IMR-90 (cell line): Measurements from ENCODE around the gene ASB12. TPM values are rescaled to one million over a fixed set of nuclear protein-coding genes. Genes with fewer than 3 reads are reported as not detected.

Experiments
- microRNA-seq, 2 experiments: library from miRNA; stranded (forward) in 1 of 2; unstranded in 1 of 2; fragments of 10-50 nt in 1 of 2; fragments of <30 nt in 1 of 2; gene quantifications in 1 of 2; microRNA quantifications in 1 of 2; one replicate each; pipeline versions ENCODE3 to v1.1.0; 2013 to 2020; ENCODE audit not compliant: insufficient read depth in 1 of 2, insufficient read length in 1 of 2, unreplicated experiment in 1 of 2
- polyA plus RNA-seq, 3 experiments: library from polyadenylated mRNA; depleted of rRNA; stranded (reverse); fragments of >200 nt; gene quantifications; 2 replicates each; pipeline ENCODE4 v1.2.3, GENCODE V29; 2012; ENCODE audit warnings: low replicate concordance in 1 of 3
- small RNA-seq, 5 experiments: library from RNA; depleted of rRNA; stranded (forward); fragments of <200 nt; gene quantifications; one replicate each; pipeline ENCODE3, GENCODE V24; 2012
- total RNA-seq: library from RNA; depleted of rRNA; stranded (reverse); fragments of >200 nt; gene quantifications from 2 replicates; pipeline ENCODE4 v1.2.3, GENCODE V29; 2012; rRNA removed

Gene ASB12
- total and polyA plus RNA-seq, 2 of the 4 experiments (the other 2 are of a cell fraction), result not detected

Small RNA genes within 50 kb of the gene (microRNA-seq; reads per million reads assigned to microRNA genes)
- not detected for gene RN7SL799P (ENCODE audit: insufficient read depth, insufficient read length)

Small RNA genes within 50 kb of the gene (small RNA-seq; reads per million reads assigned to genes)
- gene RN7SL799P, result 0 reads per million in 5 experiments

Other genes with a start within 250 kb of the ASB12 start
- gene AMER1, start 24.9 kb downstream of the ASB12 start, total RNA-seq, result 1.7 and 2.2 TPM in 2 replicates
- 1.2 and 1.3 TPM in 2 replicates for gene AMER1, start 24.9 kb downstream of the ASB12 start, polyA plus RNA-seq (2012; rRNA removed)
- under 0.01 TPM in 1 of 2 replicates, not detected in the other for gene MTMR8, start 164.8 kb upstream of the ASB12 start, total RNA-seq
- gene MTMR8, start 164.8 kb upstream of the ASB12 start, polyA plus RNA-seq (2012; rRNA removed), result not detected in 2 replicates